NB4 (cell line): ENCODE data around the gene MEGF6.

ENCODE experiments used
- POLR2A ChIP-seq: IDR thresholded peaks from 2 replicates; pipeline ENCODE4 v1.6.1; 2011; ENCODE audit warnings: mild to moderate bottlenecking; ENCODE audit not compliant: insufficient read length; ENCODE audit errors: extremely low read depth
- TF ChIP-seq, protein P1 (sequence below): IDR thresholded peaks from one replicate; pipeline ENCODE4 v1.5.1; 2012; ENCODE audit warnings: low read depth, low read length

DNA sequence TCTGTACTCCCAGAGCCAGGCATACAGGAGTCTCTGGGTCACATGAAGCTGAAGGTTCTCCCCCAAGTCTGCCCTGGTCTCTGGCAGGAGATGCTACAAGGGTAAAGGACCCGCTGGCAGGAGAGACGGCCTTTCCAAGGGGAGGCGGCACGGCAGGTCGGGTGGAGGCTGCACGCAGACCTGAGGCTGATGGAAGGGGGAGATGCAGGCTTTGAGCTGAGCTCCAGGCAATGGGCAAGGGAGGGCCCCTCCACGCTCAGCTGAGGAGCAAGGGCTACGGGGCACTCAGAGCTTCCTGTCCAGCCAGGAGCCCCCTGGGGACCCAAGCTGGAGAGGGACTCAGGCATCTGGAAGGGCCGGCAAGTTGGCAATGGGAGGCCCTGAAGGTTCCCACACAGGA, 50.3 kb downstream of the MEGF6 start:
- TF ChIP-seq, protein P1, sequence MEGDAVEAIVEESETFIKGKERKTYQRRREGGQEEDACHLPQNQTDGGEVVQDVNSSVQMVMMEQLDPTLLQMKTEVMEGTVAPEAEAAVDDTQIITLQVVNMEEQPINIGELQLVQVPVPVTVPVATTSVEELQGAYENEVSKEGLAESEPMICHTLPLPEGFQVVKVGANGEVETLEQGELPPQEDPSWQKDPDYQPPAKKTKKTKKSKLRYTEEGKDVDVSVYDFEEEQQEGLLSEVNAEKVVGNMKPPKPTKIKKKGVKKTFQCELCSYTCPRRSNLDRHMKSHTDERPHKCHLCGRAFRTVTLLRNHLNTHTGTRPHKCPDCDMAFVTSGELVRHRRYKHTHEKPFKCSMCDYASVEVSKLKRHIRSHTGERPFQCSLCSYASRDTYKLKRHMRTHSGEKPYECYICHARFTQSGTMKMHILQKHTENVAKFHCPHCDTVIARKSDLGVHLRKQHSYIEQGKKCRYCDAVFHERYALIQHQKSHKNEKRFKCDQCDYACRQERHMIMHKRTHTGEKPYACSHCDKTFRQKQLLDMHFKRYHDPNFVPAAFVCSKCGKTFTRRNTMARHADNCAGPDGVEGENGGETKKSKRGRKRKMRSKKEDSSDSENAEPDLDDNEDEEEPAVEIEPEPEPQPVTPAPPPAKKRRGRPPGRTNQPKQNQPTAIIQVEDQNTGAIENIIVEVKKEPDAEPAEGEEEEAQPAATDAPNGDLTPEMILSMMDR: no peak
- TF ChIP-seq POLR2A: no peak
